T-helper 17 cell (primary cell): ENCODE results near the gene KIF21A. TPM values are rescaled to one million over a fixed set of nuclear protein-coding genes. Genes with fewer than 3 reads are reported as not detected.

Experiments
- ATAC-seq: fragments of 150-1000 bp; cut with Tn5 transposase; 2 replicates; pipeline ENCODE4 v1.10.0; 2021; ENCODE audit warnings: mild to moderate bottlenecking, moderate library complexity
- DNase-seq, 3 donors: peaks; one replicate each; pipeline versions ENCODE4 v3.0.0 to v3.0.0-alpha.2; 2020 to 2021
- H3K9me3 ChIP-seq: one replicate; pipeline ENCODE4 v1.7.0; 2013; ENCODE audit warnings: low read length, mild to moderate bottlenecking; ENCODE audit not compliant: control insufficient read depth, poor library complexity, severe bottlenecking
- H3K27ac Mint-ChIP-seq: one replicate; pipeline ENCODE4 v1.8.0; 2022; ENCODE audit warnings: mild to moderate bottlenecking, moderate library complexity, mixed read lengths
- H3K27me3 Mint-ChIP-seq: one replicate; pipeline ENCODE4 v1.8.0; 2022; ENCODE audit warnings: mixed read lengths
- H3K36me3 Mint-ChIP-seq: one replicate; pipeline ENCODE4 v1.8.0; 2022; ENCODE audit warnings: low read depth, mixed read lengths
- H3K4me1 Mint-ChIP-seq: one replicate; pipeline ENCODE4 v1.8.0; 2022; ENCODE audit warnings: mild to moderate bottlenecking, mixed read lengths
- H3K4me3 Mint-ChIP-seq: one replicate; pipeline ENCODE4 v1.8.0; 2022; ENCODE audit warnings: mild to moderate bottlenecking, moderate library complexity, mixed read lengths
- total RNA-seq, 4 donors: library from RNA in 2 of 4; stranded (reverse) in 2 of 4; gene quantifications; one replicate each; pipeline ENCODE4 v1.2.3 and lab custom pipeline; 2022 to 2026

The KIF21A gene
- total RNA-seq, 2 donors from 2014 or later, result 12.6 to 14.2 TPM

DNA sequence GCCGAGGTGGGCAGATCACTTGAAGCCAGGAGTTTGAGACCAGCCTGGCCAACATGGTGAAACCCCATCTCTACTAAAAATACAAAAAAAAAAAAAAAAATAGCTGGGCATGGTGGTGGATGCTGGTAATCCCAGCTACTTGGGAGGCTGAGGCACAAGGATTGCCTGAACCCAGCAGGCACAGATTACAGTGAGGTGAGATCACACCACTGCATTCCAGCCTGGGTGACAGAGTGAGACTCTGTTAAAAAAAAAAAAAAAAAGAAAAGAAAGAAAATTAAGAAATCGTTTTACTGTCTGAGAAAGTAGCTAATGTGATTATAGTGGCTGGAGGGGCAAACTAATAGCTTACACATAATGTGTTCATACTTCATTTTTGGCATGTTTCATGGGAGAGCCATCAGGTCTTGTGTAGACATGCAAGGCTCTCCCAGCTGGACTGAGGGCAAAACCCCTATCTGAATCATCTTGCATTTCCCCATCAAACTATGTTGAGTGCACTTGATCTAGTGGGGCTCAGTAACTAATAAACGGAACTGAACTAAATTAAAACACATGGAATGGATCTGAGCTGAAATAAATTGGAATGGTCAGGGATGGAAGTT lies 16.2 kb downstream of the KIF21A start:
- H3K4me3 Mint-ChIP-seq, result no peak overlapping the region
- DNase-seq (no peak), ATAC-seq (no peak)
- no peaks in the 10 kb centered on the region for H3K27me3 Mint-ChIP-seq
- peaks cover 8% of the 10 kb centered on the region for H3K4me1 Mint-ChIP-seq
- no peaks in the 10 kb centered on the region for H3K36me3 Mint-ChIP-seq
- no peak overlapping the region for H3K27ac Mint-ChIP-seq
- H3K9me3 ChIP-seq, result no peaks in the 10 kb centered on the region

DNA sequence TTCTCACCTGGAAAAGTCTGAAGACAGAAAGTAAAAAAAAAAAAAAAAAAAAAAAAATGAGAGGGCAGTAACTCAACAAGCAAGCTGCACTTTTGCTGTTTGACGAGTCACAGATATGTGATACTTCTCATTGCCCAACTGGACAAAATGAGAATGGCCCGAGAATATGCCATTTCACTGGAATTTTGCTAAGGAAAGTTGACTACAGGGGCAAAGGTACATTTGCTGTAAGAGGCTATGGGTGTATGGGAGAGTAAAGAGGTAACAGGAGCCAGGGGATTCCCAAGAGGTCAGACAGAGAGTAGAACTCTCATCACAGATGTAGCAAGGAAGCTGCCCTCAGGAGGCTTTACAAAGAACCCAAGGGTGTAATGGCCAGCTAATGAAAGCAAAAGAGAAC lies 22.9 kb downstream of the KIF21A start:
- H3K4me1 Mint-ChIP-seq, result no peaks in the 10 kb centered on the region
- H3K27me3 Mint-ChIP-seq, result no peaks in the 10 kb centered on the region
- ATAC-seq (no peak), DNase-seq (no peak)
- no peak overlapping the region for H3K27ac Mint-ChIP-seq
- no peak overlapping the region for H3K4me3 Mint-ChIP-seq
- H3K9me3 ChIP-seq, result no peaks in the 10 kb centered on the region
- peaks cover 3% of the 10 kb centered on the region for H3K36me3 Mint-ChIP-seq

DNA sequence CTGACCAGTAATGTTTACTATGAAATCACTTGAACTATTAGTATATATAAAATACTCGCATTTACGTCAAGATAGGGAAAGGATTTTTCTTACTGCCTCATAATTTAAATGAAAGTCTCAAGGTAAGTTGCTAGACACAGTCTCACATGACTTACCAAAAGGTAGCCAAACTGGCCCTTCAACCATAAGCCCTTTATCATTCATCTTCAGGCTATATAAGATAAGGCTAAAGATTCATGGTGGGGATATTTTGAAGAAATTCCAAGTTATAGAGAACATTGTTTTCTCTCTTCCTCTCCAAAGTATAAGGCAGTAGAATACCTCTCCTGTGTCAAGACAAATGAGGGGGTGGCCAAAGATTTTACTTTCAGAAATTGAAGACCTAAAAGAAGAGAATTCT lies 23.4 kb downstream of the KIF21A start:
- H3K36me3 Mint-ChIP-seq, result peaks cover 3% of the 10 kb centered on the region
- no peaks in the 10 kb centered on the region for H3K9me3 ChIP-seq
- no peak overlapping the region for H3K27ac Mint-ChIP-seq
- no peak overlapping the region for H3K4me3 Mint-ChIP-seq
- no peaks in the 10 kb centered on the region for H3K27me3 Mint-ChIP-seq
- peaks cover under 1% of the 10 kb centered on the region for H3K4me1 Mint-ChIP-seq
- DNase-seq, result no peak
- no peak for ATAC-seq

DNA sequence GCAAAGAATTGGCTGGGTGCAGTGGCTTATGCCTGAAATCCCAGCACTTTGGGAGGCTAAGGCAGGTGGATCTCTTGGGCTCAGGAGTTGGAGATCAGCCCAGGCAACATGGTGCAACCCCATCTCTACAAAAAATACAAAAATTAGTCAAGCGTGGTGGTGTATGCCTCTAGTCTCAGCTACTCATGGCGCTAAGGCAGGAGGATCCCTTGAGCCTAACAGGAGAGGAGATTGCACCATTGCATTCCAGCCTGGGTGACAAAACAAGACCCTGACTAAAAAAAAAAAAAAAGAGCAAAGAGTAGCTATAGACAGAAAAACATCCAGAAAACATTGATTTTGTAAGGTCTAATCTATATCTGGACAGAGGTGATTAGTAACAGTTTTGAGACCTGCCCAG lies 25.0 kb downstream of the KIF21A start:
- DNase-seq (no peak), ATAC-seq (no peak)
- H3K27me3 Mint-ChIP-seq, result no peaks in the 10 kb centered on the region
- H3K36me3 Mint-ChIP-seq, result peaks cover 3% of the 10 kb centered on the region
- no peak overlapping the region for H3K27ac Mint-ChIP-seq
- H3K4me1 Mint-ChIP-seq, result peaks cover 5% of the 10 kb centered on the region
- H3K9me3 ChIP-seq, result no peaks in the 10 kb centered on the region
- no peak overlapping the region for H3K4me3 Mint-ChIP-seq

DNA sequence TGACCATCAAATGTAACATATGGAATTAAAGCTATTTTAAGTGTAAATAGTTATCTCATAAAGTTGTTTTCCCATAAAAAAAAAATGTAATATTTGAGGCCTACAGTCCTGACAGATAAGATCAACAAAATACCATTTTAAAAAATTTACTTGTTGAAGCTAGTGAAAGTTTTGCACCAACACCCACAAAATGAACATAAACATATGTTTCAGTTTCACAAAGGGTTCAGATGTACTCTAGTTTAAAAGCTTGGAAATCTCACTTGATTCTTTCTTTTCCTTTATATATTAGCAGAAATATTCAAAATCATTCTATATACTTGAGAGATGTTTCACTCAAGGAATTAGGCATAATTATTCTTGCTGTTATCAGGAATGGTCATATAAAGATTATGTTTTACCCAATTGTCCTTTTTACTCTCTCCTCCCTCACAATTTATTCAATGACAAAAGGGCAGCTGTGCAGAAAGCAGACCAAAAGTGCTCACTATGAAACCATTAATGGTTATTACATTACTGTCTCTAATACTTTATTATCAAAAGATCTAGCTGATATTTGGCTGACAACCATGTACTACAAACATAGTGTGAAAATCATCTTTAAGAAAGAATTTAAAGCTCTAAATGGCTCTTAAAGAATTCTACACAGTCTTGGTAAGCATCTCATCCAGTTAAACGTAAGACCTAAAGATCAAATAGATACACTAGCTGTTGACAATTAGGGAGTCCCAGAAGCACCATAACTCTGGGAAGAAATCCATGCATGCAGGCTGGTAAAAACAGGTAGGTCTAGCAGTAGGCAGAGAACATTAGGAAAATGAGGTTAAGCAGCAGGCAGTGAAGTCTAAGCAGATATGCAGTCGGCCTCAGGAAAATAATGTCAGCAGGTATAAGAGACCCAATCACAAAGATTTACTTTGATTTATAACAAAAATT lies 28.8 kb downstream of the KIF21A start:
- no peak for DNase-seq
- H3K27ac Mint-ChIP-seq, result peak overlapping the region; percentile 41
- ATAC-seq, result no peak
- no peaks in the 10 kb centered on the region for H3K36me3 Mint-ChIP-seq
- no peaks in the 10 kb centered on the region for H3K9me3 ChIP-seq
- peaks cover 7% of the 10 kb centered on the region for H3K4me1 Mint-ChIP-seq
- no peaks in the 10 kb centered on the region for H3K27me3 Mint-ChIP-seq
- no peak overlapping the region for H3K4me3 Mint-ChIP-seq

DNA sequence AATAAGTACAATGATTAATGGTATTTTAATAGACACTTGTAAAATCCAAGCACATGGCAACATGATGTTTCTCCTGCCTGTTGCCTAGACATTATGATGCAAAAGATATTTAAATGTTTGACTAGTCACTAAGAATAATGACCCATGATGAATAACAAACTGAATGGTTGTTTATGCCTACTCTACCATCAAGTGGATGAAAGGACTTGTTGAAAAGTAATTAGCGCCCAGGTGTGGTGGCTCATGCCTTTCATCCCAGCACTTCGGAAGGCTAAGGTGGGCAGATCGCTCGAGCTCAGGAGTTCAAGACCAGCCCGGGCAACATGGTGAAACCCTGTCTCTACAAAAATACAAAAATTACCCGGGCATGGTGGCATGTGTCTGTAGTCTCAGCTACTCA lies 30.7 kb downstream of the KIF21A start:
- Mint-ChIP-seq H3K4me3 (no peak overlapping the region), H3K36me3 (peaks cover 2% of the 10 kb centered on the region), H3K4me1 (peaks cover 13% of the 10 kb centered on the region), H3K27ac (no peak overlapping the region), H3K27me3 (no peaks in the 10 kb centered on the region)
- H3K9me3 ChIP-seq, result no peaks in the 10 kb centered on the region
- ATAC-seq (no peak), DNase-seq (no peak)

DNA sequence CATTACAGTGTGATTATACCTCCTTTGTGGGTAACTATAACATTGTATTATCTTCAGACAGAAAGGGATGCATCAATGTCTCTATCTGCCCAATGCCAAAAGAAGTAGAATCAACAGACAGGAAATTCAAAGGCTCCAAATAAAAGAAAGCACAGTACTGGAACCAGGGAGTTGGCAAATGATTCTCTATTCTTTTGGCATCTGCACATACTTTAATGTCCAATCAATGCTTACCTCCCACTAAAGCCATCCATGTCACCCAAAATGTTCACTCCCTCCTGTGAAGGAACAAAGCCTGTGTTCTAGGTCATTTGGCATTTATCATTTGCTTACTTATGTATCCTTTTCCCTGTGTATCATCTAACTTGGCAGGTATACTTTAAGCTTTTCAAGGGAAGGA lies 36.7 kb downstream of the KIF21A start:
- DNase-seq (no peak), ATAC-seq (no peak)
- no peaks in the 10 kb centered on the region for H3K9me3 ChIP-seq
- Mint-ChIP-seq H3K4me3 (no peak overlapping the region), H3K4me1 (peaks cover 21% of the 10 kb centered on the region), H3K27me3 (no peaks in the 10 kb centered on the region), H3K27ac (peak overlapping the region; percentile 1), H3K36me3 (peaks cover 5% of the 10 kb centered on the region)

DNA sequence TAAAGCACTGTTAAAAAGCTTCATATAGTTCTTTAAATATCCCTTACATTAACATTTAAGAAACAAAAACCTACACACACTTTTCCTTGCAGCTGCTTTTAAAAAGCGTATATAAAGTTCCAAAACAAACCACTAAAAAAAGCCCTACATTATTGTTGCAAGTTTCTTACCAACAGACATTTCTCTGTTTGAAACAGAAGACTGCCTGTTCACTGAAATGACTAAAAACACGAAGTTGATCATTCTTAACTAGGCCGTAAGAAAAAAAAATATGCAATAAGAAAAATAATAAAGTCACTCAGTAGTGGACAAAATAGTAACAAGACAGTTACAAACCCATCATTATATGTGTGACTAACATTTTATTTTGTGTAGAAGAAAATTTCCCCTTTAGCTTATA lies 37.3 kb downstream of the KIF21A start:
- DNase-seq (no peak), ATAC-seq (no peak)
- H3K9me3 ChIP-seq, result no peaks in the 10 kb centered on the region
- H3K27ac Mint-ChIP-seq, result no peak overlapping the region
- no peak overlapping the region for H3K4me3 Mint-ChIP-seq
- H3K4me1 Mint-ChIP-seq, result peaks cover 18% of the 10 kb centered on the region
- no peaks in the 10 kb centered on the region for H3K27me3 Mint-ChIP-seq
- H3K36me3 Mint-ChIP-seq, result peaks cover 5% of the 10 kb centered on the region

DNA sequence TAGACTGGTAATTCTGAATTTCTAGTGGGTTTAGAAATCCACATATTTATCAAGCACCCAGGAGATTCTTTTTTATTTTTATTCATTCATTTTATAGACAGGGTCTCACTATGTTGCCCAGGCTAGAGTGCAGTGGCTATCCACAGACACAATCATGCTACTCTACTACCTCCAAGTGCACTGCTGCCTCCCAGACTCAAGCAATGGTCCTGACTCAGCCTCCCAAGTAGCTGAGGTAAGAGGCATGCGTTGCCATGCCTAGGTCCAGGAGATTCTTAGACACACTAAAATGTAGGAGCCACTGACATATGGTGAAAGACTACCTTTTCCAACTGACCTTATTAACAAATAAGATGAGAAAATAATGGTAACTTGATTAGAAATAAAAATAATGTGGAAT lies 38.9 kb downstream of the KIF21A start:
- no peak overlapping the region for H3K4me3 Mint-ChIP-seq
- no peak overlapping the region for H3K27ac Mint-ChIP-seq
- no peak for DNase-seq
- no peaks in the 10 kb centered on the region for H3K27me3 Mint-ChIP-seq
- peaks cover 18% of the 10 kb centered on the region for H3K4me1 Mint-ChIP-seq
- H3K36me3 Mint-ChIP-seq, result peaks cover 5% of the 10 kb centered on the region
- ATAC-seq, result no peak
- H3K9me3 ChIP-seq, result no peaks in the 10 kb centered on the region

DNA sequence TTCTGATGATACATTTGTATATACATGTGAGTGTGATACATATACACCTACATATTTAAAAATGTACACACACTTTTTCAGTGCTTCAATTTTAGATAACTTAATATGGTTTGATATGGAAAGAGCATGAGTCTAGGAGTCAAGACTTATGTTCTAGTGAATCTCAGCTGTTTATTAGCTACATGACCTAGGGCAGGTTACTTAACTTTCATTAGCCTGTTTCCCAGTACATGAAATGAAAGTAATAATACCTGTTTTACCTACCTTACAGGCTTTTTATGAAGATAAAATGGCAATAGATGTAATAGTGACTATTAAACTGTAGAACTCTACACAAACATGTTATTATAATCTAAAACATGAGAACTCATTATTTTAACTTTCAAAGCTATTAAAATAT lies 39.5 kb downstream of the KIF21A start:
- ATAC-seq, result no peak
- Mint-ChIP-seq H3K36me3 (peaks cover 3% of the 10 kb centered on the region), H3K4me3 (no peak overlapping the region), H3K27ac (no peak overlapping the region), H3K27me3 (no peaks in the 10 kb centered on the region), H3K4me1 (peaks cover 18% of the 10 kb centered on the region)
- H3K9me3 ChIP-seq, result no peaks in the 10 kb centered on the region
- DNase-seq, result no peak

DNA sequence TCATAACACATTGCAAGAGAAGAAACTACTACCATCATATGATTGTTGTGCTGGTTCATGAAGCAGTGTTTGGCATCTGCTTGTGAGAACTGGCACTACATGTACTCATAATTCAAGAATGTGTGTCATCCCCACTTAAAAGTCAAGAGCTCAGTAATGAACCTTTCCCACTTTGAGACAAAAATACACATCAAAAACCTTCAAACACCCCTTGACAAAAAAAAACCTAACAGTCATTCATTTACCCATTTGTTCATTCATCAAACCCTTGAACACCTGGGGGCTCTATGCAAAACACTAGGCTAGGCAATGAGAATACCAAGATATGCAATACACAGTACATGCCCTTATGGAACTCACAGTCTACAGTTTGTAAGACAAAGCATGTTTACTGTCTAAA lies 40.0 kb downstream of the KIF21A start:
- Mint-ChIP-seq H3K36me3 (peaks cover 3% of the 10 kb centered on the region), H3K4me1 (peaks cover 18% of the 10 kb centered on the region), H3K27ac (no peak overlapping the region), H3K4me3 (no peak overlapping the region), H3K27me3 (no peaks in the 10 kb centered on the region)
- ATAC-seq, result no peak
- DNase-seq, result no peak
- H3K9me3 ChIP-seq, result no peaks in the 10 kb centered on the region

DNA sequence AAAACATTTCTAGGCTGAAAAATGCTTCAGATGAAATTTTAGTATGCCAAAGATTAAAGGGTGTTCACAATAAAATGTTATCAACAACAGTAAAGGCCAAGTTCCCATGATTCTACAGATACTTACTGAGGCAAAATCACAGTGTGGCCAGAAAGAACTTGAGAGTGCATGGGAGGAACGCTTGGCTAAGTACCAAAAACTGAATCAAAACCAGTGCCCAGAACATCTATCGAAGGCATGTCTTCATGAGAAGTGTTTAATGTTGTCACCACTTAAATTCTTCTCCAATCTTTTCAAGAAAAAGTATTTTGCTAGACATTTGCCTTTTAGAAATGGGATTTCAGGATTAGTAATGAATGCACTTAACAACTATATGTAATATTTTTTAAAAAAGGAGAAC lies 41.5 kb downstream of the KIF21A start:
- Mint-ChIP-seq H3K27ac (no peak overlapping the region), H3K4me1 (peaks cover 5% of the 10 kb centered on the region), H3K27me3 (no peaks in the 10 kb centered on the region), H3K36me3 (no peaks in the 10 kb centered on the region), H3K4me3 (no peak overlapping the region)
- ATAC-seq (no peak), DNase-seq (no peak)
- H3K9me3 ChIP-seq, result no peaks in the 10 kb centered on the region

DNA sequence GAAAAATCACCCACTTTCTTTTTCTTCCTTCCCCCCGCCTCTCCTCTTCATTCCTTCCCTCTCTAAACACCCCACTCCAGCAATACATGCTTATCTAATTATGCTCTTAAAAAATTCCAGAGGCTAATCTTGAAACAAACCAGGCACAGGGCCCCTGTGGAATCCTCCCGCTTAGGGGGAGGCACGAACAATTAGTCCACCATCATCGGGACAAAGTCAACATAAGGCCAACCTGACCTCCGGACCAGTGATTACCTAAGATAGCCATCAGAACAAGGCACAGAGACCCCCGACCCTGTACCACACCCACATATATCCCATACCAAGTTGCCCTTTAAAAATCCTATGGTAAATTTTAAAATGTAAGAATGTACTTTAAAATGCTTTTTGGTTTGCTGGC lies 47.1 kb downstream of the KIF21A start:
- Mint-ChIP-seq H3K4me3 (no peak overlapping the region), H3K4me1 (peaks cover 3% of the 10 kb centered on the region), H3K27me3 (no peaks in the 10 kb centered on the region), H3K36me3 (no peaks in the 10 kb centered on the region), H3K27ac (no peak overlapping the region)
- DNase-seq (no peak), ATAC-seq (no peak)
- H3K9me3 ChIP-seq, result no peaks in the 10 kb centered on the region

DNA sequence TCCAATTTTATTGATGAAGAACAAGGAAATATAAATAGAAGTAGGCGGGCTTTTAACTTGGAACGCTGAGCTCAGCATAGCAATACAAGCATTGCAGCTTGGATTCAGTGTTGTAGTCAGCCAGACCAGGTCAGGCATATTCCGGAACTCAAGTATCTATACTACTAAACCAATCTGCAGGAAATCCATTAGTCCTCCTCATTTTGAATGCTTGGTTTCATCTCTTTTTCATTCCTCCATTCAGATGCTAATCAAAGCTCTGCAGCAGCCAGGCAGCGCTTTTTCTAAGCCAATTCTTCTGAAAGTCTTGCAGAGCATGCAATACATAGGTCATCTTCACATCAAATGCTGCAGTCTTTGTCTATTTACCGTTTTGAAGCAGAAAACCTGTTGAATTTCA lies 49.0 kb downstream of the KIF21A start:
- peaks cover 3% of the 10 kb centered on the region for H3K4me1 Mint-ChIP-seq
- DNase-seq, result no peak
- H3K9me3 ChIP-seq, result no peaks in the 10 kb centered on the region
- H3K36me3 Mint-ChIP-seq, result no peaks in the 10 kb centered on the region
- ATAC-seq, result no peak
- no peak overlapping the region for H3K27ac Mint-ChIP-seq
- no peaks in the 10 kb centered on the region for H3K27me3 Mint-ChIP-seq
- H3K4me3 Mint-ChIP-seq, result no peak overlapping the region
